ENCODE measurements around the gene TMPRSS3.

DNA sequence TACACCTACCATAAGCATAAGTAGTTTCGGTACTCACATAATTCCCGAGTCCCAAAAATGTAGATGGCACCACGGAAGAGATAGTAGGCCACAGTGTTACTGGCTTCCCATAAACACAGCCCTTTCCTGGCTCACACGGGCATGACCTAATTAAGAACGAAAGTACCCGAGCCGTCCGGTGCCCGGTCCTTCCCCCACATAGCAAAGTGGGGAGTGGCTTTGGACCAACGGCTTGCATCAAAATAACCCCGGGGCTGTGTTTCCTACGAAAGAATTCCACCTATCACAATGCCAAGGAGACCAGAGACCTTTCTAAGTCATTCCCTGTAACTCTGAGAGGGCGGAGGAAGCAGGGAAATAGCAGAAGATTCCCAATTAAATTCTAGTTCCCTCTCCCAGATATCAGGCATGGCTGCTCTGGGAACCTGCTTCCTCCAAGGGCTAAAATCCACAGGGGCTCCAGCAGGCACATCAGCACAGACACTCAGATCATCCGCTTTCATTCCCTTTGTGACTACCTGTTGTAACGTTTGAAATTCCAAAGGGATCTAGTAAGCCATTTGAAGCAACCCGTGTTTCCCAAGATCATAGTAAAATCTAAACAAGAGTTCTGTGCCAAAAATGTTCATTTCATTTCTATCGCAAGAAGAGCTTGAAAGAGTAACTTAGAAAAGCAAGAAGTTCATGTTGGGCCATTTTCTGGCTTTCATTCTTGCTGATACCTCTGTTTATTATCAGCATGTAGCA is at the start of gene TMPRSS3:
- TF ChIP-seq, protein P1, sequence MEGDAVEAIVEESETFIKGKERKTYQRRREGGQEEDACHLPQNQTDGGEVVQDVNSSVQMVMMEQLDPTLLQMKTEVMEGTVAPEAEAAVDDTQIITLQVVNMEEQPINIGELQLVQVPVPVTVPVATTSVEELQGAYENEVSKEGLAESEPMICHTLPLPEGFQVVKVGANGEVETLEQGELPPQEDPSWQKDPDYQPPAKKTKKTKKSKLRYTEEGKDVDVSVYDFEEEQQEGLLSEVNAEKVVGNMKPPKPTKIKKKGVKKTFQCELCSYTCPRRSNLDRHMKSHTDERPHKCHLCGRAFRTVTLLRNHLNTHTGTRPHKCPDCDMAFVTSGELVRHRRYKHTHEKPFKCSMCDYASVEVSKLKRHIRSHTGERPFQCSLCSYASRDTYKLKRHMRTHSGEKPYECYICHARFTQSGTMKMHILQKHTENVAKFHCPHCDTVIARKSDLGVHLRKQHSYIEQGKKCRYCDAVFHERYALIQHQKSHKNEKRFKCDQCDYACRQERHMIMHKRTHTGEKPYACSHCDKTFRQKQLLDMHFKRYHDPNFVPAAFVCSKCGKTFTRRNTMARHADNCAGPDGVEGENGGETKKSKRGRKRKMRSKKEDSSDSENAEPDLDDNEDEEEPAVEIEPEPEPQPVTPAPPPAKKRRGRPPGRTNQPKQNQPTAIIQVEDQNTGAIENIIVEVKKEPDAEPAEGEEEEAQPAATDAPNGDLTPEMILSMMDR (IDR thresholded peaks at IDR 0.05): no peak
- TF ChIP-seq POLR2A (IDR thresholded peaks at IDR 0.05) (no peak), EP300 (IDR thresholded peaks at IDR 0.05) (no peak)
